GM20431 (cell line): Measurements from ENCODE around the gene CPEB3.
"Not testable (repeated sequence)": the region's sequence is repeated elsewhere in the genome, so short reads cannot be mapped to it uniquely, and the experiment has no call there.

Source experiments
- in situ Hi-C: fragments of 300-500 bp; cut with MseI, MboI; formaldehyde crosslinking; loops from one replicate; pipeline ENCODE4 v1.15.0; 2020; ENCODE audit warnings: low sequenced_read_pairs; ENCODE audit not compliant: unreplicated experiment

CPEB3 gene

DNA sequence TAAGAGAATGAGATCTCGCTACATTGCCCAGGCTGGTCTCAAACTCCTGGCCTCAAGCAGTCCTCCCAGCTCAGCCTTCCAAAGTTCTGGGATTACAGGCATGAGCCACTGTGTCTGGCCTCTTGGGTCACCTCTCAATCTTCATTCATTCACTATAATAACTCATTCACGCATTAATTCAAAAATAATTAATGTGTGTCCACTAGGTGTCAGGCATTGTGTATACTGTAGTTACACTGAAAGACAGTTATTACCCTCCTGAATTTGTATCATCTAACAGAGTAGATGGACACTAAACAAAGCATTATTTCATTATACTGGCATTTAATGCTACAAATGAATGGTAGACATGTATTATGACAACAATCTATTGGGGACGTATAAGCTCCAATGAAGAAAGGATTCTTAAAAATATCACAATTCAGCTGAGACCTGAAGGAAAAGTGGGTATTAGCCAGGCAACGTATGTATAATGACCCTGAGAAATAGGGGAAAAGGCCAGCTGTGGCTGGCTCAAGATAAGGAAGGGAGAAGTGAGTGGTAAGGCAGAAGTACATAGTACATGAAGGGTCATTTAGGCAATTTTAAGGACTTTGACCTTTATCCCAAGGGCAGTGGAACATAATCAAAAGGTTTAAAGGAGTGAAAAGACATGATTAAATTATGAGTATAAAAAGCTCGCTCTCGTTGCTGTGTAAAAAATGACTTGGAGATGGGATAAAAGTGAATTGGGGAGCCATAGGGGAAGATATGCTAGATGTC, 216.6 kb downstream of the CPEB3 start:
- in situ Hi-C loops, result no loop called here

DNA sequence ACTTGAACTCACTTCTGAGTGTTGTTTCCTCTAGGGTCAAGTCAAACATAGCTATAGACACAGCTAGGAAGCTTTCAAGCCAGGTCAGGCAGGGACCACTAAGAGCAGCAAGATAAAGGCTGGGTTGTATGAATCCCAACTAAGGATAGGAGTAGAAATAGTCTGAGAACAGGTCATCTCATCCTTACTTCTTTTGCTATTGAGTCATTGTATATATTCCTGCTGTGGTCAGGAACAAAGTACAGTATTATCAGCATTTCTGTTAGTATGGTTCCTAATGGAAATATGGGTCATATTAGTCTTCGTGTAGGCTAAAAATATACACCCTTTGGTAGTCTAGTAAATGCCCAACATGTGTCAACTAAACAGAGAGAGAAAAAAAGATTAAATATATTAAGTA, 222.0 kb downstream of the CPEB3 start:
- in situ Hi-C loops, result no loop called here

DNA sequence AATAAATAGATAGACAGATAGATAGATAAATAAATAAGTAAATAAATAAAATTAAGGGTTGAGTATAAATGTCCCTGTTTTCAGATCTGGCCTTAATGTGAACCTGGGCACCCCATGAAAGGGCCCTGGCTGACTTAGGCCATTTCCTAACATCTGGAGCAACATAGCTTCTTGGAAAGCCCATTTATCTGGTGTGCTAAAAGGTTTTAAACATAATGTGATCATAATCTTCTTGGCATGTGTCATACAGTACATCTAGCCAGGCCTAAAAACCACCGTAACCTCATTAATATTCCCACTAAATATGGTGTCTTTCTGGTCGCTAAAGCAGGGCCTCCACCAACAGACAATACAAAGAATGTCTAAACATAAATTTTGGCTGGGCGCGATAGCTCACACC, 224.5 kb downstream of the CPEB3 start:
- in situ Hi-C loops, result no loop called here

DNA sequence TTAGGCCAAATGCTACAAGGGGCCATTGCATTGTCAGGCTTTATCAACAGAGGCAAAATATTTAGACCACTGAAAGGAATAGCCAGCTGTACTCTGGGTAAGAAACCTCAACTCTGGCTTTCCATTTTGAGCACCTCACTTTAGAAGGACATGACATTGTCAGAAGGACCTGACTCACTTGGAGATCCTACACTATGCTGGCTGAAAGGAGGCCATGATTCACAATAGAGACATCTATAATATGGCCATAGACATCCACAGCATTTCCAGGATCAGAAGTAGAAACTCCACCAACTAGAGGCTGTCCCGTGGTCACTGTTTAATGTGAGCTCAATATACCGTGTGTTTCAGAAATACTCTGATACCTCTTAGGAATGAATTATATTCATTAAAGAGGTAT, 226.4 kb downstream of the CPEB3 start:
- in situ Hi-C loops, result no loop called here

DNA sequence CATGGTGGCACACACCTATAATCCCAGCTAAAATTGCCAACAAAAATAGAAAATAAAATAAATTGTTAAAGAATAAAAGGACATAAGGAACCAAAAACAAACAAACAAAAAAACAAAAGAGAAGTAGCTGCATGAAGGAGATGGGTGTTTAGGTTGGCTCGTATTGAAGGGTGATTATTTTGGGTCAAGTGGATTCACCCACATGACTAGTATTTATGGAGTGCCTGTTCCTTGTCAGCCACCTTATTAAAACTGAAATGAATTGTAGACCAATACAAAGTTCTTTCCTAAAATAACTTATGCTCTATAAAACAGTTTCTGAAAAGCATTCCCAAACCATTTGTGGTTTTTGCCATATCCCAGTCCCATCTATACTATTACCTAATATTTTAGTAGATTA, 228.6 kb downstream of the CPEB3 start:
- in situ Hi-C loops, result no loop called here

DNA sequence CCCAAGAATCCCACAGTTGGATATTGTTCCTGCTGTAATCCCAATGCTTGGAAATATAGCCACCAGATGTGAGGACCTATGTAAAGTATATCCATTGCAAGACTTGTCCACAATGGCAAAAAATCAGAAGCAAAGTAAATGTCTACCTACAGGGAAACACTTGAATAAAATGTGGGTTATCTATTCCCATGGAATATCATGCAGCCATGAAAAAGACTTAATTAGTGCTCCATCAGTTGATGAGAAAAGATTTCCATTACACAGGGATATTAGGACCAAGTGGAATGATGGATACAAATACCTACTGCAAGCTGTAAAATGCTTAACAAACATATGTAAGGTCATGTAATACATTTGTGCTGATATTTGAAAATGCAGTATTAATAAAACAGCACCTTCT, 236.1 kb downstream of the CPEB3 start:
- in situ Hi-C loops, result no loop called here

DNA sequence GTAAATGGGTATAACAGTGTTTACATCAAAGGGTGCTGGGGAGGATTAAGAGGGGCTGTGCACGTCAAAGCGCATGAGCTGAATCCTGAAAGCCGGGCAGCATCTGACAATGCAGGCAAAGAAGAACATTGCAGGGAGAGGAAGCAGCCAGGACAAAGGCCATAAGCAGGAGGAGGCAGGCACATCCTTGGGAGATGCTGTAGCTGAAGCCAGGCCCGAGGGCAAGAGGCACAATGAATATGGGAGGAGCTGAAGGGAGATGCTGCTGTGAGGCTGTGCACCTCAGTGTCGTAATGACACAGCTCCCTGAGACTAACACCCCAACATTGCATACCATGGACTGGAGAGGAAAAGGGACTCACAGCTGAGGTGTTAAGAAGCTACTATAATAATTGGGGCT, 238.1 kb downstream of the CPEB3 start:
- in situ Hi-C loops, result no loop called here

DNA sequence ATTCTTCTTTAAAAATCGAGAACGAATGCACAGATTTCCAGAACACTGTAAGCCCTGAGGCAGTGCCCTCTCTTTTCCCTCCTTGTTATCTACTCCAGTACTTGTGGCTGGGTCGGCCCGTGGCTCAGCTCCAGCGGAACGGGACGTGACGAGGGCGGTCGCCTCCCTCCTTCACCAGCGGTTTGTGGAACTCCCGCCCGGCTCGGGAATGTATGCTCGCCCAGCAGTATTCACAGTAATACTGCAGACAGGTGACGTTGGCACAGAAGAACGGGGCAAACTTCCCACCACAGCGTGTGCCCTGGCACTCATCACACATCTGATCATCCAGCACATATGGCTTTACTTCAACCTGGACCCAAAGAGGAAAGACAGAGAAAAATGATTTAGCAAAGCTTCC, 238.8 kb downstream of the CPEB3 start:
- in situ Hi-C loops, result no loop called here

DNA sequence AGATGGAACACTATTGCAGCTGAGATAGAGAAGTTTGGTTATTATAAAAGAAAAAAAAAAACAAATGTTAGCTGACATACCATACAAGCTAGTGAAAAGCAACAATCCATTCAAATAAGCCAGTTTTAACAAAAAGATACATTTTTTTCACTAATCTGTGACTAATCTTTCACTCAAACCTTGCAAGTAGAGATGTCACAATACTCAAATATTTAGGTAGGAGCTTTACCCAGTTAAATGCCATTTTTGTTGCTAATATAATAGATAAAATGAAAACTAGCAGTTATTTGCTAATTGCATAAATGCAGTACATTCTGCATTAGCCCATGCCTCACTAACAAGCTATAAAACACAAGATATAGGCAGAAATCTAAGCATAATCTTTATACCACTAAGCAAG, 243.7 kb downstream of the CPEB3 start:
- in situ Hi-C loops, result no loop called here

DNA sequence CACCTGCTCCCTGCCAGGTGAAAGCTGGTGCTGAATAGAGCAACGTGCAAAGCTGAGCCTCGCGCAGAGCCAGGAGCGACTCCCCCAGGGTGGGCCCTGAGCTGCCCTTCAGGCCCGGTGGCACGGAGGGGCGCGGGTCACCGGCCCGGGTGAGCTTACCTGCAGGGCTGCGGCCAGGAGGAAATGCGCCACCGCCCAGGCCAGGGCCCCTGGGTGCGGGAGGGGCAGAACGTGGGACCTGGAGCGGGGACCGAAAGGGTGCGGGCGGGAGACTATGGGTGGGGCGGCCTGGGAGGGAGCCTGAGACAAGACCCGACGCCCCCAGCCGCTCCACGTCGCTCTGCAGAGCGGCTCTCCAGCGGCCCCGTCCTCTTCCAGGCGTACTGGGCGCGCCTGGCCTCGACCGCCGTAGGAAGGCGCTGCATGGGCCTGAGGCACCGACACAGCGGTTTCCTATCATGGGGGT, 245.2 kb downstream of the CPEB3 start:
- in situ Hi-C loops, result no loop called here

DNA sequence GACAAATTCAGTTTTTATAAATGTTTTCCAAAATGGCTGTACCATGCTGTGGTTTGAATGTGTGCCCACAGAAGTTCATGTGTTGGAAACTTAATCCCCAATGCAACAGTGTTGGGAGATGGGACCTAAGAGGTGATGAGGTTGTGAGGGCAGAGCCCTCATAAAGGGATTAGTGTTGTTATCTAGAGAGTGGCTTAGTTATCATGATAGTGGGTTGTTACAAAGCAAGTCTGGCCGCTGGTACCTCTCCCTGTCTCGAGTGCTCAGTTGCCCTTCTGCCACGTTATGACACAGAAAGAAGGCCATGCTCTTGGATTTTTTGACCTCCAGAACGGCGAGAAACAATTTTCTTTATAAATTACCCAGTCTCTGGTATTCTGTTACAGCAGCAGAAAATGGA, 248.3 kb downstream of the CPEB3 start:
- in situ Hi-C loops, result no loop called here

DNA sequence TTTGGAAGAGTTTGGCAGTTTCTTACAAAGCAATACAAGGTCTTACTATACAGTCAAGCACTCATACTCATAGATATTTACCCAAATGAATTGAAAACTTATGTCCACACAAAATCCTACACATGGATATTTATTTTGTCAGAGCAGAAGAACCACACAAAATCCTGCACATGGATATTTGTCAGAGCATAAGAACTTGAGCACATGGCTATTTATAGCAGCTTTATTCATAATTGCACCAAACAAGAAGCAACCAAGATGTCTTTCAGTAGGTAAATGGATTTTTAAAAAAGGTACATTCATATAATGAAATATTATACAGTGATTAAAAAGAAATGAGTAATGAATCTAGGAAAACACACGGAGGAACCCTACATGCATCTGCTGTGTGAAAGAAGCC, 251.9 kb downstream of the CPEB3 start:
- in situ Hi-C loops, result no loop called here

DNA sequence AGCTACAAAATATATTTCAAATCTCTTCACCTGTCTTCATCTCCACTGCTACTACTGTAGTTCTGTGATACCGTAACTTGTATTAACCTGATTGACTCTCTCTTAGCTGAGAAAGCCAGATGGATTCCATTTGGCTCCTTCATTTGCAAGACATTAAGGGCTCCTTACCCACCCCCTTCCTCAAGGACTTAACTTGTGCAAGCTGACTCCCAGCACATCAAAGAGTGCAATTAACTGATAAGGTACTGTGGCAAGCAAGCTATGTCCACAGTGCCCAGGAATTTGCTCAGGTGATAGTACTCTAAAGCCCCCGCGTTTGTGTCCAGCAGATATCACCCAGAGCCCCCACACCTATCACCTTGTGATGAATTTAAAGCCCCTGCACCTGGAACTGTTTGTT, 257.8 kb downstream of the CPEB3 start:
- in situ Hi-C loops, result not testable (repeated sequence)

DNA sequence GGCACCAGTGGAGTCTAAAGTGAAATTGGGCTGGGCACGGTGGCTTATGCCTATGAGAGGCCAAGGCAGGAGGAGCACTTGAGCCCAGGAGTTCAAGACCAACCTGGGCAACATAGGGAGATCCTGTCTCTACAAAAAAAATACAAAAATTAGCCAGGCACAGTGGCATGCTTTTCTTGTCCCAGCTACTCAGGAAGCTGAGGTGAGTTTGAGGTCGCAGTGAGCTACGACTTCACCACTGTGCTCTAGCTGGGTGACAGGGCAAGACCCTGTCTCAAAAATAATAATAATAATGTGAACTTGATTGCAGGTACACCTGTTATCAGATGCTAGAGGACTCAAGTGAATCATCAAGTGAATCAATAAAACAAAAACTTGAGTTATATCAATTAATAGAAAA, 259.3 kb downstream of the CPEB3 start:
- in situ Hi-C loops, result no loop called here

DNA sequence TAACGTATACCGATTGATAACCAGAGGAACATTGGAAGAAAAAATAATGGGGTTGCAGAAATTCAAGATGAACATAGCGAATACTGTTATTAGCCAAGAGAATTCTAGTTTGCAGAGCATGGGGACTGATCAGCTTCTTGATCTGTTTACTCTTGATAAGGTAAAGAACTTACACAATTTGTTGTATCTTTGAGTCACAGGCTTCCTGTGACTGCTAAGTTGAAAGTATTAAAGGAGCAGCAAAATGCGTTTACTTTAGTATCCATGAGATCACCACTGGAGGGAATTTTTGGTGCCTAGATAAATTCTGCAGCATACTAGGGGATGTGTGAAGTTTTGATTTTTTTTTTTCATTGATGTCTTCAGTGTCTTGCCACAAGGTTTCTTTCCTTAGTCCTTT, 263.7 kb downstream of the CPEB3 start:
- in situ Hi-C loops, result no loop called here

DNA sequence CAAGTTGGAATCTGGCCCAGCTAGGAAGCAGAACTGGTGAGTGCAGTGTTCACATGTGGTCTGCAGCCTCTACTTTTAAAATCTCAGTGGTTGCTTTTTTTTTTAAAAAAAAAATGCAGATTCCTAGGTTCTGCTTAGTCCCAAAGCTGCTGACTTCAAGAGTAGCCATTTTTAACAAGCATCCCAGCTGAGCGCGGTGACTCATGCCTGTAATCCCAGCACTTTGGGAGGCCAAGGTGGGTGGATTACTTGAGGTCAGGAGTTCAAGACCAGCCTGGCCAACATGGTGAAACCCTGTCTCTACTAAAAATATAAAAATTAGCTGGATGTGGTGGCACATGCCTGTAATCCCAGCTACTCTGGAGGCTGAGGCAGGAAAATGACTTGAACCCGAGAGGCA, 265.5 kb downstream of the CPEB3 start:
- in situ Hi-C loops, result not testable (repeated sequence)

DNA sequence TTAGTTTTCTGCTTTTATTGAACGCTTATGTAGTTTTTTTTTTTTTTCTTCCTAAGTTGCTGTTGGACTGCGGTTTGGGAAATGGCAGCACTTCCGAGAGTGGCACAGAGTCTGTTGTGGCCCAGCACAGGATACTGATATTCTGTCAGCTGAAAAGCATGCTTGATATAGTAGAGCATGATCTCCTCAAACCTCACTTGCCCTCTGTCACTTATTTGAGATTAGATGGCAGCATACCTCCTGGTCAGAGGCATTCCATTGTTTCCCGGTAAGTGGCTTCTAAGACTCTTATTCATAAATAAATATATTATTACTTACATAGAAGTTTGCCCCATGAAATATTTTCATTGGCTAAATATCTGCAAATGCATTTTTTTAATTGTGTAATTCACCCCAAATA, 266.2 kb downstream of the CPEB3 start:
- in situ Hi-C loops, result no loop called here

DNA sequence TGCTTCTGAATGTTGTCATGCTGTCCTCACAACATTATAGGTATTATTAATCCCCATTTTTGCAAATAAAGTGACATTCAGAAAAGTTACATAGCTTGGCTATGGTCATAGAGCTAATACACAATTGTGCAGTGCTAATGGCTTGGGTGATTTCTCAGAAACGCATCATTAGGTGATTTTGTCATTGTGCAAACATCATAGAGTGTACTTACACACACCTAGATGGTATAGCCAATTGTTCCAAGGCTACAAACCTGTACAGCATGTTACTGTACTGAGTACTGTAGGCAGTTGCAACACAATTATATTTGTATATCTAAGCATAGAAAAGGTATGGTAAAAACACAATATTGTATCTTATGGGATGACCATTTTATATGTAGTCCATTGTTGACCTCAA, 276.3 kb downstream of the CPEB3 start:
- in situ Hi-C loops, result no loop called here

DNA sequence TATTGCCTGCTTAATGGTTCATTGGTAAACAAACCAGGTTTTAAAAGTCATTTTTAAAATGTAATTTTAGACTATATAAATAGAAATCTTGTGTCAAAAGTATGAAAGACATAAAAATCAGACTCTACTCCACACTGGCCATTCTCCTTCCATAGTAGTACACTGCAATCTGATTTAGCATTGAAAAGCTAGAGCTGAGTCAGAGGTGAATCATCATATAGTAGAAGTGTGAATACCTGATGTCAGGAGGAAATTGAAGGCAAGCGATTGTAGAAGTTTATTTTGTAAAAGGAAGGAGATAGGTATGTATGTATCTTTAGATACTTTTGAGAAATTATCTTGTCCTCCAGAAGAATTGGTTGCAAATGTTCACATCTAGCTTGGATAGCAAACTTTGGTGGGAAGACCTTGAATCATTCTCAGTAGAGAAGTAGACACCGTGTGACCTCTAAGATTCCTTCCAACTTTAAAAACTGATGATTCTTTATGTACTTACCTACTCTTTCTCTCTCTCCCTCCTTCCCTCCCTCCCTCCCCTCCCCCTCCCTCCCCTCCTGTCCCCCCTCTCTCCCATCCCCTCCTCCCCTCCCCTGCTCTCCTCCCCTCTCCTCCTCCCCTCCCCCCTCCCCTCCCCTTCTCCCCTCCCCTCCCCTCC, 279.2 kb downstream of the CPEB3 start:
- in situ Hi-C loops, result no loop called here

DNA sequence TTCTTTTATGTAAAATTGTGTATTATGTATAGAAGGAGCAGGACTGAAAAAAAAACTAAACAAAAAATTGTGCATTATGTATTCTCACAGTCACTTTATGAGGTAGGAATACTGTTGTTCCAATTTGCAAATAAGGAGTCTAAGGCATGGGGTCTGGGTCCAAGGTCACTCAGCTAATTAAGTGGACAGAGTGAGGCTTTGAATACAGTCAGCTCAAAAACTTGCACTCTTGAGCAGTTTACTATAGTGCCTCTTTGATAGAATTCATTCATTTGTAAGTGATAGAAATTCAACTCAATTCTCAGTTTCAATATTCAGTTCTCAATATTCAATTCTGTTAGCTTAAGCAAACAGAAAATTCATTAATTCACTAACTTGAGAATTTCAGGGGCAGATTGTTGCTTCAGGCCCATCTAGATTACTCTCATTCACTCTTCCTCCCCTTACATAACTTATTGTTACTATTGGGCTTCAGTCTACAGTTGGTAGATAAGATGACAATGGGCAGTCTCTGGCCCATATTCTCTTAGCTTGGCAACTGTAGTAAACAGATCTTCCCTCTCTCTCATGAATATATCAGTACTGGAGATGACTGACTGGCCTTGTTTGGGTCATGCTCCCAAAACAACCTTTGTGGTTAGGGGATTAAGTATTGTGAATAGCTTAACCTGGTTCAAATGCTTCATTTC, 280.7 kb downstream of the CPEB3 start:
- in situ Hi-C loops, result no loop called here

DNA sequence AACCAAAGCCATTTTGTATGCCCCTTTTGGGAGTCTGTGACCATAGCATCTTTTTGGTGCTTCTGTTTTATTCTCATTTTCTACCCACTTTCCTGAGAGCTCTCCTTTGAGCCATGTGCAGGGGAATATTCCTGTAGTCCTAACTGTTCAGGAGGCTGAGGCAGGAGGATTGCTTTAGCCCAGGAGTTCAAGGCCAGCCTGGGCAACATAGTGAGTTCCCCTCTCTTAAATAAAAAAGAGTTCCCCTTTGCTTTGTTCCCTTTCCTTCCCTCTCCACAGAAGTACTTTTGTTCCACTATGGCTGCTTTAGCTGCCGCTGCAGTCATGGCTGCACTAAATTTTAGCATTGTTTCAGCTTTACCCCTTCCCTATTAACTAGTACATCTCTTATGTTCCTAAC, 281.4 kb downstream of the CPEB3 start:
- in situ Hi-C loops, result no loop called here
